Neural progenitor cell (in vitro differentiated cells): ENCODE measurements around the gene CTSS. TPM values are rescaled to one million over a fixed set of nuclear protein-coding genes. Genes with fewer than 3 reads are reported as not detected.

Experiments
- DNase-seq: peaks from one replicate; pipeline ENCODE4 v3.0.0-alpha.2; 2016; ENCODE audit warnings: low spot score
- H2AFZ ChIP-seq: fragments of 200-600 bp; sonication (generic); replicated peaks from 2 replicates; pipeline ENCODE4 v1.6.1; 2016; ENCODE audit warnings: antibody characterized with exemption
- H3F3A ChIP-seq: fragments of 200-600 bp; sonication (generic); 2 replicates; pipeline ENCODE4 v1.6.1; 2016; ENCODE audit warnings: antibody characterized with exemption, low read depth
- H3K27ac ChIP-seq: fragments of 200-600 bp; sonication (generic); 2 replicates; pipeline ENCODE4 v1.5.1; 2016; ENCODE audit warnings: mild to moderate bottlenecking
- H3K27me3 ChIP-seq: fragments of 200-600 bp; sonication (generic); 2 replicates; pipeline ENCODE4 v1.6.1; 2016; ENCODE audit warnings: mild to moderate bottlenecking, moderate library complexity
- H3K36me3 ChIP-seq: fragments of 200-600 bp; sonication (generic); 2 replicates; pipeline ENCODE4 v1.5.1; 2016
- H3K4me1 ChIP-seq: fragments of 200-600 bp; sonication (generic); 2 replicates; pipeline ENCODE4 v1.6.1; 2016; ENCODE audit warnings: mixed run types
- H3K4me2 ChIP-seq: fragments of 200-600 bp; sonication (generic); 2 replicates; pipeline ENCODE4 v1.6.1; 2016
- H3K4me3 ChIP-seq: fragments of 200-600 bp; sonication (generic); 2 replicates; pipeline ENCODE4 v1.5.1; 2016
- H3K79me2 ChIP-seq: fragments of 200-600 bp; sonication (generic); 2 replicates; pipeline ENCODE4 v1.6.1; 2016; ENCODE audit warnings: low read depth
- H3K9ac ChIP-seq: fragments of 200-600 bp; sonication (generic); 2 replicates; pipeline ENCODE4 v1.6.1; 2016
- H3K9me3 ChIP-seq: fragments of 200-600 bp; sonication (generic); 2 replicates; pipeline ENCODE4 v1.5.1; 2016; ENCODE audit warnings: low read depth
- H4K20me1 ChIP-seq: fragments of 200-600 bp; sonication (generic); 2 replicates; pipeline ENCODE4 v1.6.1; 2016; ENCODE audit warnings: low read depth
- H3K27ac Mint-ChIP-seq: 3 replicates; pipeline ENCODE4 v1.8.0; 2021; ENCODE audit warnings: mixed read lengths
- H3K27me3 Mint-ChIP-seq: 2 replicates; pipeline ENCODE4 v1.8.0; 2022; ENCODE audit warnings: low read depth, mild to moderate bottlenecking, inconsistent platforms, moderate library complexity, mixed read lengths; ENCODE audit not compliant: insufficient read depth
- H3K36me3 Mint-ChIP-seq: 3 replicates; pipeline ENCODE4 v1.8.0; 2021; ENCODE audit warnings: mixed read lengths
- H3K4me1 Mint-ChIP-seq: 3 replicates; pipeline ENCODE4 v1.8.0; 2021; ENCODE audit warnings: mixed read lengths
- H3K4me3 Mint-ChIP-seq: 3 replicates; pipeline ENCODE4 v1.8.0; 2021; ENCODE audit warnings: mild to moderate bottlenecking, moderate library complexity, mixed read lengths
- H3K9me3 Mint-ChIP-seq: 3 replicates; pipeline ENCODE4 v1.8.0; 2020; ENCODE audit warnings: mixed read lengths
- EZH2 ChIP-seq: fragments of 200-600 bp; sonication (generic); IDR thresholded peaks from 2 replicates; pipeline ENCODE4 v1.6.1; 2017; ENCODE audit warnings: antibody characterized with exemption, mild to moderate bottlenecking, moderate library complexity
- EZH2phosphoT487 ChIP-seq: fragments of 200-600 bp; sonication (generic); IDR thresholded peaks from 2 replicates; pipeline ENCODE4 v1.6.1; 2017; ENCODE audit warnings: antibody characterized with exemption
- total RNA-seq: library from RNA; depleted of rRNA; stranded (reverse); fragments of >200 nt; gene quantifications from 2 replicates; pipeline ENCODE4 v1.2.3, GENCODE V29; 2015; ENCODE audit warnings: low replicate concordance
- TF ChIP-seq, protein P1 (sequence below): fragments of 200-600 bp; sonication (generic); IDR thresholded peaks from 2 replicates; pipeline ENCODE4 v1.5.1; 2017; ENCODE audit warnings: antibody characterized with exemption, mild to moderate bottlenecking

CTSS gene
- total RNA-seq, 1 donor from 2014 or later: not detected

DNA sequence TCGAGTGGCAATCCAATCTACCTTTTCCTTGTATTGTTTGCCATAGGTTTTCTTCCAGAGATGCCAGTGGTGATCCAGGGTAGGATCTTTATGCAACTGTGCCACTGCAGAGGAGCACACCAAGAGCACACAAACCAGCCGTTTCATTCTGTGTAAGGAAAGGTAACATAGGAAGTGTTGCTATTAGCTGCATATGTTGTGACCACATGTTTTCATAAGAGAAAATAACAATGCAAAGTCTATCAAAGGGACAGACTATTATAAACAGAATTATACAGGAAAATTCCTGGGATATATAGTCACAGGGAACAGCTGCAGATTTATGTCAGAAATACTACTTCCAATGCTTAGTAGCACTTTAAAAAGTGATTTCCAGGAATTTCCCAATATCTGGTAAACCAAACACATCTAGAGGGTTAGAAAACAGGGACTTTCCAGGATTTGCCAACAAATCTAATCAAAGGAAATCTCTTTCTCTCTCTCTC, 919 bp downstream of the CTSS start:
- no peak overlapping the region for H3K4me2 ChIP-seq

DNA sequence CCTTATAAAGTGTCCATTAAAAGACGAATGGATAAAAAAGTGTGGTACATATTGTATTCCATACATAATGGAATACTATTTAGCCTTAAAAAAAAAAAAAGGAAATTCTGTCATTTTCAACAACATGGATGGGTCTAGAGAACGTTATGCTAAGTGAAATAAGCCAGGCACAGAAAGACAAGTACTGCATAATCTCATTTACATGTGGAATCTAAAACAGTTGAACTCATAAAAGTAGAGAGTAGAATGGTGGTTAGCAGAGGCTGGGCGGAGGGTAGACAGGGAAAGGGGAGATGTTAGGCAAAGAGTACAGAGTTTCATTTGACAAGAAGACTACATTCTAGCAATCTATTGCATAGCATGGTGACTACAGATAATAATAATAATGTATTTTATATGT, 2.6 kb downstream of the CTSS start:
- Mint-ChIP-seq H3K4me1 (peaks cover 4% of the 10 kb centered on the region), H3K27me3 (no peaks in the 10 kb centered on the region), H3K36me3 (peaks cover 3% of the 10 kb centered on the region), H3K4me3 (no peak overlapping the region), H3K9me3 (peaks cover 8% of the 10 kb centered on the region), H3K27ac (no peak overlapping the region)
- DNase-seq: no peak
- H3K4me1 ChIP-seq: no peaks in the 10 kb centered on the region
- no peak overlapping the region for H3K9ac ChIP-seq
- no peaks in the 10 kb centered on the region for H3F3A ChIP-seq
- no peaks in the 10 kb centered on the region for H3K79me2 ChIP-seq
- no peaks in the 10 kb centered on the region for H4K20me1 ChIP-seq
- no peak overlapping the region for H3K27ac ChIP-seq
- no peak overlapping the region for H3K4me3 ChIP-seq
- TF ChIP-seq EZH2 (no peak), EZH2phosphoT487 (no peak)
- TF ChIP-seq, protein P1, sequence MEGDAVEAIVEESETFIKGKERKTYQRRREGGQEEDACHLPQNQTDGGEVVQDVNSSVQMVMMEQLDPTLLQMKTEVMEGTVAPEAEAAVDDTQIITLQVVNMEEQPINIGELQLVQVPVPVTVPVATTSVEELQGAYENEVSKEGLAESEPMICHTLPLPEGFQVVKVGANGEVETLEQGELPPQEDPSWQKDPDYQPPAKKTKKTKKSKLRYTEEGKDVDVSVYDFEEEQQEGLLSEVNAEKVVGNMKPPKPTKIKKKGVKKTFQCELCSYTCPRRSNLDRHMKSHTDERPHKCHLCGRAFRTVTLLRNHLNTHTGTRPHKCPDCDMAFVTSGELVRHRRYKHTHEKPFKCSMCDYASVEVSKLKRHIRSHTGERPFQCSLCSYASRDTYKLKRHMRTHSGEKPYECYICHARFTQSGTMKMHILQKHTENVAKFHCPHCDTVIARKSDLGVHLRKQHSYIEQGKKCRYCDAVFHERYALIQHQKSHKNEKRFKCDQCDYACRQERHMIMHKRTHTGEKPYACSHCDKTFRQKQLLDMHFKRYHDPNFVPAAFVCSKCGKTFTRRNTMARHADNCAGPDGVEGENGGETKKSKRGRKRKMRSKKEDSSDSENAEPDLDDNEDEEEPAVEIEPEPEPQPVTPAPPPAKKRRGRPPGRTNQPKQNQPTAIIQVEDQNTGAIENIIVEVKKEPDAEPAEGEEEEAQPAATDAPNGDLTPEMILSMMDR: no peak
- H2AFZ ChIP-seq: no peak overlapping the region
- no peaks in the 10 kb centered on the region for H3K9me3 ChIP-seq
- H3K4me2 ChIP-seq: no peak overlapping the region
- no peaks in the 10 kb centered on the region for H3K27me3 ChIP-seq
- no peaks in the 10 kb centered on the region for H3K36me3 ChIP-seq

More for the DNA sequence above, 919 bp downstream of the CTSS start:
- Histone ChIP-seq H3K9me3 (no peaks in the 10 kb centered on the region), H2AFZ (no peak overlapping the region), H3K4me1 (no peaks in the 10 kb centered on the region), H3K27ac (no peak overlapping the region), H3K4me3 (no peak overlapping the region), H3K27me3 (no peaks in the 10 kb centered on the region), H3F3A (no peaks in the 10 kb centered on the region), H3K79me2 (no peaks in the 10 kb centered on the region), H3K9ac (no peak overlapping the region), H3K36me3 (no peaks in the 10 kb centered on the region), H4K20me1 (no peaks in the 10 kb centered on the region)
- H3K4me3 Mint-ChIP-seq: no peak overlapping the region
- H3K27me3 Mint-ChIP-seq: no peaks in the 10 kb centered on the region
- peaks cover 4% of the 10 kb centered on the region for H3K4me1 Mint-ChIP-seq
- DNase-seq: no peak
- peaks cover 7% of the 10 kb centered on the region for H3K9me3 Mint-ChIP-seq
- peaks cover 3% of the 10 kb centered on the region for H3K36me3 Mint-ChIP-seq
- no peak overlapping the region for H3K27ac Mint-ChIP-seq
- TF ChIP-seq, protein P1: no peak
- TF ChIP-seq EZH2: no peak
- TF ChIP-seq EZH2phosphoT487: no peak

DNA sequence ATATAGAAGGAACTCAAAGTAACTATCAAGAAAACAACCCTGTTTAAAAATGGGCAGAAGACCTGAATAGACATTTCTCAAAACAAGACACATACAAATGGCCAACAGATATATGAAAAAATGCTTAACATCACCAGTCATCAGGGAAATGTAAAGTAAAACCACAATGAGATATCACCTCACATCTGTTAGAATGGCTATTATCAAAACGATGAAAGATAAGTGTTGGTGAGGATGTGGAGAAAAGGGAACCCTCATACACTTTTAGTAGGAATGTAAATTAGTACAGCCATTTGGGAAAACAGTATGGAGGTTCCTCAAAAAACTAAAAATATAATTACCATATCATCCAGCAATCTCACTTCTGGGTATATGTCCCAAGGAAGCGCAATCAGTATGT, 3.0 kb downstream of the CTSS start:
- Mint-ChIP-seq H3K4me3 (no peak overlapping the region), H3K27ac (no peak overlapping the region), H3K9me3 (peaks cover 8% of the 10 kb centered on the region), H3K36me3 (peaks cover 3% of the 10 kb centered on the region), H3K27me3 (no peaks in the 10 kb centered on the region), H3K4me1 (peaks cover 4% of the 10 kb centered on the region)
- no peaks in the 10 kb centered on the region for H3K79me2 ChIP-seq
- no peak for DNase-seq
- no peaks in the 10 kb centered on the region for H3K27me3 ChIP-seq
- TF ChIP-seq EZH2: no peak
- TF ChIP-seq, protein P1: no peak
- no peak for TF ChIP-seq EZH2phosphoT487
- H4K20me1 ChIP-seq: no peaks in the 10 kb centered on the region
- H3K9me3 ChIP-seq: no peaks in the 10 kb centered on the region
- H2AFZ ChIP-seq: no peak overlapping the region
- H3K4me1 ChIP-seq: no peaks in the 10 kb centered on the region
- H3K4me2 ChIP-seq: no peak overlapping the region
- no peak overlapping the region for H3K27ac ChIP-seq
- no peak overlapping the region for H3K9ac ChIP-seq
- no peak overlapping the region for H3K4me3 ChIP-seq
- H3F3A ChIP-seq: no peaks in the 10 kb centered on the region
- no peaks in the 10 kb centered on the region for H3K36me3 ChIP-seq
